Prostate gland (tissue), 2 donors: ENCODE measurements around the gene AKAP17A.

ENCODE experiments used
- POLR2AphosphoS5 ChIP-seq: sonication (generic); formaldehyde crosslinking; IDR thresholded peaks from one replicate; pipeline ENCODE4 v1.6.1; 2017; ENCODE audit warnings: antibody characterized with exemption
- TF ChIP-seq, protein P1 (sequence below), 4 experiments: fragments of 200-600 bp in 2 of 4; fragments of 450-650 bp in 2 of 4; sonication (generic) in 2 of 4; IDR thresholded peaks; 1 replicate in 3 of 4; 2 replicates in 1 of 4; pipeline ENCODE4 v1.5.1; 2016 to 2019; ENCODE audit warnings: antibody characterized with exemption in 4 of 4, mild to moderate bottlenecking in 2 of 4, moderate library complexity in 2 of 4

- TF ChIP-seq, protein P1, sequence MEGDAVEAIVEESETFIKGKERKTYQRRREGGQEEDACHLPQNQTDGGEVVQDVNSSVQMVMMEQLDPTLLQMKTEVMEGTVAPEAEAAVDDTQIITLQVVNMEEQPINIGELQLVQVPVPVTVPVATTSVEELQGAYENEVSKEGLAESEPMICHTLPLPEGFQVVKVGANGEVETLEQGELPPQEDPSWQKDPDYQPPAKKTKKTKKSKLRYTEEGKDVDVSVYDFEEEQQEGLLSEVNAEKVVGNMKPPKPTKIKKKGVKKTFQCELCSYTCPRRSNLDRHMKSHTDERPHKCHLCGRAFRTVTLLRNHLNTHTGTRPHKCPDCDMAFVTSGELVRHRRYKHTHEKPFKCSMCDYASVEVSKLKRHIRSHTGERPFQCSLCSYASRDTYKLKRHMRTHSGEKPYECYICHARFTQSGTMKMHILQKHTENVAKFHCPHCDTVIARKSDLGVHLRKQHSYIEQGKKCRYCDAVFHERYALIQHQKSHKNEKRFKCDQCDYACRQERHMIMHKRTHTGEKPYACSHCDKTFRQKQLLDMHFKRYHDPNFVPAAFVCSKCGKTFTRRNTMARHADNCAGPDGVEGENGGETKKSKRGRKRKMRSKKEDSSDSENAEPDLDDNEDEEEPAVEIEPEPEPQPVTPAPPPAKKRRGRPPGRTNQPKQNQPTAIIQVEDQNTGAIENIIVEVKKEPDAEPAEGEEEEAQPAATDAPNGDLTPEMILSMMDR (IDR thresholded peaks at IDR 0.05) = no peak
- TF ChIP-seq POLR2AphosphoS5 = no peak
Measured at GRCh38 chrX:1609762-1610161, 18.4 kb downstream of the AKAP17A start.
